Hematopoietic multipotent progenitor cell treated with erythropoietin and hydrocortisone succinate and interleukin-3 and kit ligand, for 15 days (in vitro differentiated cells): Measurements from ENCODE around the gene CTBS.
"Not testable (repeated sequence)": the region's sequence is repeated elsewhere in the genome, so short reads cannot be mapped to it uniquely, and the experiment has no call there.

Experiments
- DNase-seq: peaks from one replicate; pipeline ENCODE4 v3.0.0-alpha.2; 2015; ENCODE audit warnings: low spot score

Gene CTBS, protein sequence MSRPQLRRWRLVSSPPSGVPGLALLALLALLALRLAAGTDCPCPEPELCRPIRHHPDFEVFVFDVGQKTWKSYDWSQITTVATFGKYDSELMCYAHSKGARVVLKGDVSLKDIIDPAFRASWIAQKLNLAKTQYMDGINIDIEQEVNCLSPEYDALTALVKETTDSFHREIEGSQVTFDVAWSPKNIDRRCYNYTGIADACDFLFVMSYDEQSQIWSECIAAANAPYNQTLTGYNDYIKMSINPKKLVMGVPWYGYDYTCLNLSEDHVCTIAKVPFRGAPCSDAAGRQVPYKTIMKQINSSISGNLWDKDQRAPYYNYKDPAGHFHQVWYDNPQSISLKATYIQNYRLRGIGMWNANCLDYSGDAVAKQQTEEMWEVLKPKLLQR

DNA sequence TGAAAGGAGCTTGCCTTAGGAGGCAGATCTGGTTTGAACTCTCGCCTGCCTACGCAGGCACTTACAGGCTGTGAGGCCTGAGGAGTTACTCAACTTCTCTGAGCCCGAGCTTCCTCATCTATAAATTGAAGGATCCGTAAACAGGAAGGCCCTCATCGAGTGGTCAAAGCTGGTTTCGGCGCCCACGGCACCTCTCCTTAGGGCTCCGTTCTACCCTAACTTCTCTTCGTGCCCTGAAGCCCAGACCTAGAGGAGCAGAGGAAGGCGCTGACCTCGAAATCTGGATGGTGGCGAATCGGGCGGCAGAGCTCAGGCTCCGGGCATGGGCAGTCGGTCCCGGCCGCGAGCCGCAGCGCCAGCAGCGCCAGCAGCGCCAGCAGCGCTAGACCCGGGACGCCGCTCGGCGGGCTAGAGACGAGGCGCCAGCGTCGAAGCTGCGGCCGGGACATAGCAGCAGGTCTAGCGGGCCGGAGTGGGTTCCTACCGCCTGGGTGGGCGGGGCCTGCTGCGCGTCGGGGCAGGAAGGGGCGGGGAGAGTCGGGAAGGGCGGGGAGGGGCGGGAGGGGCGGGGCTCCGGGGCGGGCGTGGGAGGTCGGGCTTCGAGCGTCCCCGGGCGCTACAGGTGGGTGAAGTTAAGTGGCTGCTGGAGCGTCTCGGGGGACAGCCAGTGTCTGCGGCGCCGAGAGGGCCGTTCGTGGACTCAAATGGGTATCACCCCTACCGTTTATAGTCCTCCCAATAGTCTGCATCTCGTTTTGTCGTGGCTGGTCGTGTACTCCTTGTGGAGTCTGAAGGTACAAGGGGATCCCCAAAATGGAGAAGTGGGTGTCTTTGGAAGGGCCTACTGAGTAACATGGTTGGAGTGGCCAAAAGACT is at the start of gene CTBS:
CTBS (minus strand) TSS at position 474 of the 876 bp plus-strand sequence; CDS start at position 449, 25 bp downstream.
- peak; percentile 90 for DNase-seq

DNA sequence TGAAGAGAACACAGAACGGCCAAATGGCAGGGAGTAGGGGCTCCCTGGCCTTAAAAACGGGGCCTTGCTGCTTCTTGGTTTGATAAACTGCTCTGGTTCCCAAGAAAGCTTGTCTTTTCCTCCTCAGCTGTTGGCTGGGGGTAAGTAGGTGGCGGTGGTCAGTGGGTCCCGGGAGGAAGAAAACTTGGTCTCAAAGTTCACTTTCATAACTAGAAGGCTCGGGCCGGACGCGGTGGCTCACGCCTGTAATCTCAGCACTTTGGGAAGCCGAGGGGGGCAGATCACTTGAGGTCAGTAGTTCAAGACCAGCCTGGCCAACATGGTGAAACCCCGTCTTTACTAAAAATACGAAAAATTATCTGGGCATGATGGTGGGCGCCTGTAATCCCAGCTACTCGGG is 47.3 kb upstream of the CTBS start:
- no peak for DNase-seq

DNA sequence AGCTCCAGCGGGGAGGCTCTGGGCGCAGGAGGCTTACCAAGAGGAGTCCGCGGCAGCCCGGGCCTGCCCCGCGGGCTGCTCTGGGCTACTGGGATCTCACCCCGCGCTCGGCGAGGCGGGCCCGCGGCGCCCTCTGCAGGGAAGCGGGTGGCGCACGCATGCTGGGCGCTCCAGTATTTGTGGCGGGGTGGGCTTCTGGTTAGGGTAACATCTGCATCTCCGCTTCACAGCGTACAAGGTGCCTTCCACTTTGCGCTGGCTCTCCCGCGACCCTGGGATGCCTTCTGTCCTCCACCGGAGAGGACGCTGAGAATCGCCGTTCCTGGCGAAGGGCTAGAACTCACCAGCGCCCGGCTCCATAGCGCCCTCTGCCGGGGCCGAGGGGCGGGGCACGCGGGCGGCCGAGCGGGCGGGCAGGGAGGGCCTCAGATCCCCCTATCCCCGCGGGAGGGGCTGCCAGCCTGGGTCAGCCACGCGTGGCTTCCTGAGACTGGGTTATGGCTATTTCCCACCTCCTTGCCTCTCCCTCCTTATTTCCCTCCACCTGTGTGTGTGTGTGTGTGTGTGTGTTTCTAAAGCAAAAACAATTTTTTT is 46.6 kb upstream of the CTBS start:
- DNase-seq = peak; percentile 71

- DNase-seq = no peak
These were observed 45.3 kb upstream of the CTBS start for GRCh38 chr1:84619383-84620102.

DNA sequence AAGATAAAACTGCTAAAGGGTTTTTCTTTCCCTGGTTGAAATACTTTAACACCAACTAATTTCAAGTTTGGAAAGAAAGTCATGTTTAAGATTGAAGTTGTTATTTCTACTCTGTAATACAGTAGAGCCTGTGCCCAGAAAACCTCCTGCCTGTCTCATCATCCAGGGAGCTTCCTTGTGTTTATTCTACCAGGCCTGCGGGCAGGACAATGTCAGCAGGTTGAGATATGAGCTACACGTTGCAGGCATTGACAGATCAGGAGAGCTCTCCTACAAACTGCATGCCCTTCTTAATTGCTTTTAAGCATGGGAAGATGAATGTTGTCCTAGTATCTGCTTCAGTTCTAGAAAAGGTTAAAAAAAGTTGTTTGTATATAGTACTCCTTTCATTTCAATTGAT is 43.1 kb upstream of the CTBS start:
- no peak for DNase-seq

GRCh38 chr1:84615790-84616189 is 41.5 kb upstream of the CTBS start:
- DNase-seq = no peak

- DNase-seq = no peak
These were observed 39.6 kb upstream of the CTBS start for GRCh38 chr1:84613887-84614286.

DNA sequence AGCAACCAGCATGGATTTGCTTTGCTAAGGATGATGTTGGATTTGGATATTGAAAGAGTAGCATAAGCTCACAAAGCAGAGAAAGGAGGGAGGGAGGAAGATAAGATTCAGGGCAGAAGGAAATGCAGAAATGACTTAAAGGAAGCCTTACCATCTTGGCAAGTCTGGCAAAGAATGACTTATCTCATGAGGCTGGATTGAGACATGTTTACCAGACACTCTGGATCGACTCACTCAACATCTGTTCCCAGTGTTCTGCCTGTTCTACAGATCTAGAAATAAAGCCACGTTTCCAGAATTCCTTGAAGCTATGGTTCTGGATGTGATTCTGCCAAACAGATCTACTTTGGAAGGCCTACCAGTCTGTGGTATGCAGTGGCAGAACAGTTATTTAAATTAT is 38.8 kb upstream of the CTBS start:
- DNase-seq = no peak

GRCh38 chr1:84611796-84612195 is 37.6 kb upstream of the CTBS start:
- no peak for DNase-seq

- no peak for DNase-seq
These were observed 36.9 kb upstream of the CTBS start for GRCh38 chr1:84611091-84611490.

DNA sequence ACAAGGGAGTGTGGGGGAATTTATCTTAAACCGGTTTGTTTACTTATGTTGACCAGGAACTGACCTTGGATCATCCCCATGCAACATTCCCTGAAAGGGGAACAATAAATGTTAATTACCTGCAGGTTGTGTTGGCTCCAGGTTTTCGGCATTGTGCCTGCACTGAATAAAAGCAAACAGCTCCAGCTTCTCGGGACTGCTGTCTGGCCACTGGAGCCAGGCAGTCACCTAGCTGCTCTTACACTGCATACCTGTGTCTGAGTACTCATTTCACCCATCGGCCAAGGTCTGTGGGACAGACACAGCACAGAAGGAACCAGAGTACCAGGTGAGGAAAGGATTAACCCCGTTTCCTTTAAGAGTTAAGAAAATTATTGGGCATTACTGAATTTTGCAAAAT is 32.7 kb upstream of the CTBS start:
- DNase-seq = no peak

DNA sequence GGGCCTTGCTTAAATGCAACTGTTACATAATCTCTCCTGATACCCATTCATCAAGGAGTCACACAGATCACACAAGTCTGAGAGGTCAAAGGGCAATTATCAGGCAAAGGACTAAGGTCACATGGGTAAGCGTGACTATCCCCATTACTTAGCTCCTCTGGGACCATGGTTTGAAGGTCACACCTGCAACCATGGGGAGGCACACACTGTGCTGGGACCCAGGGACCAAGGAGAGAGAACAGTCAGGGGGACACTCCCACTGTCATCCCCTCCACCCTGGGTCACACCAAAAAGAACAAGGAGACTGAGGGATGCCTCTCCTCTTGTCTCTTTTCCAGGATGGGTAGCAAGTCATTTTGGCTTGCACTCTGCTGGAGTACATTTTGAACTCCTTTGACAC is 30.9 kb upstream of the CTBS start:
- DNase-seq = no peak

DNA sequence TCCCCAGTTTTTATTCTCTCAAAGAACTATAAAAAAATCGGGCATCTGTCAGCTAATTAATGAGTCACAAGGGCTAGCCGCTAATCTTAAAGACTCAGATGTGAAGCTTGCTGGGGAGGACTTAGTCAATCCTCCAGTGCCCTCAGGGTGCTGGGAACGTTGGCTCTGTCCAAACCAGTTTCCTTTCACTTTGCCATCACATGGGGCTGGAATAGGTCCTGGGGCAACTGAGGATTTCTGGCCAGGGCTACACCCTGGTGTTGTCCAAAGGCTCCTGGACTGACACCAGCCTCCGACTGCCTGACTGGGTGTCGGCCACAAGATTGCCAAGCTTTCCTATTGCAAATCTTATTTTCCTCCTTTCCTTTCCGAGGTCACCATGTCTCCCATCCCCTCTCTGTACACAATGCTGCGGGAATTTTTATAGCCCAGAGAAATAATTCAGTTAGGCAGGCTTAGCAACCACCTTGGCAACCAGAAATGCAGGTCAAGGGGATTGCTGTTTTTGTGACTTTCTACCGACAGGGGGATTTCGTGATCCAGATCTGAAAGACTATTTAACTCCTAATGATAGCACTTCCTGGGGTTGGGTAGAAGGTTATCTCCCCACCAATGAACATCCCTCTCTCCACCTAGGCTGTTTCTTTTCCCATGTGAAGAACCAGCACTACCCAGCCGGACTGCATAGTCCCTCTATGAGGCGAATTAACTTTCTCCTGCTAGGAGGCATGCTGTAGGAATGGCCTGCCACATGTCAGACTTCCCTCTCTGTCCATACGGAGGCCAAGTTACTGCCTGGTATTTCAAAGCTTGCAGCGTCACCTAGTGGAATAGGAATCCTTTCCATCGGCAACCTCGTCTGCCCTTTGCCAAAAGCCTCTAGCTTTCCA is 29.9 kb upstream of the CTBS start:
- no peak for DNase-seq

- no peak for DNase-seq
These were observed 29.0 kb upstream of the CTBS start for GRCh38 chr1:84603223-84603622.

- DNase-seq = no peak
These were observed 26.6 kb upstream of the CTBS start for GRCh38 chr1:84600796-84601195.

GRCh38 chr1:84598846-84599741 is 24.9 kb upstream of the CTBS start:
- DNase-seq = no peak

- no peak for DNase-seq
These were observed 24.2 kb upstream of the CTBS start for GRCh38 chr1:84598418-84598817.

- no peak for DNase-seq
These were observed 22.8 kb upstream of the CTBS start for GRCh38 chr1:84597011-84597410.

DNA sequence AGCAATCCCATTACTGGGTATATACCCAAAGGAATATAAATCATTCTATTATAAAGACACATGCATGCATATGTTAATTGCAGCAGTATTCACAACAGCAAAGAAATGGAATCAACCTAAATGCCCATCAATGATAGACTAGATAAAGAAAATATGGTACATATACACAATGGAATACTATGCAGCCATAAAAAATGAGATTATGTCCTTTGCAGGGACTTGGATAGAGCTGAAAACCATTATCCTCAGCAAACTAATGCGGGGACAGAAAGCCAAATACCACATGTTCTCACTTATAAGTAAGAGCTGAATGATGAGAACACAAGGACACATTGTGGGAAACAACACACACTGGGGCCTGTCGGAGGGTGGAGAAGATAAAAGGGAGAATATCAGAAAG is 20.7 kb upstream of the CTBS start:
- not testable (repeated sequence) for DNase-seq

DNA sequence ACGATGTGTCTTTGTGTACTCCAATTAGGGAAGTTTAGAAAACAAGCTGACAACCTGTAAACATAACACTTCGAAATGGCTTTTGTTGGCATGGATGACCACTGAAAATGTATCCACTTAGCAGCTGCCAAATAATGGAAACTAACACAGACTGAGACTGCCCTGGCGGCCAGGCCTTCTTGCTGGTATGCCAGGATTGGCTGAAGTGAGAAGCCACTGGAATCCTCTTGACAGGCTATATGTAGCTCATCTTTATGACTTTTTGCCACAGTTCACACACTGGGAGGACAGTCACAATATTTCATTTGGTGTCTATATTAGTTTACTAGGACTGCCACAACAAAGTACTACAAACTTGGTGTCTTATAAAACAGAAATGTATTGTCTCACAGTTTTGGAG is 12.9 kb upstream of the CTBS start:
- DNase-seq = no peak
